Measurements from ENCODE around the gene ZCCHC10. TPM values are rescaled to one million over a fixed set of nuclear protein-coding genes. Genes with fewer than 3 reads are reported as not detected.

ZCCHC10 gene
- 14.0 and 16.0 TPM in 2 replicates for total RNA-seq

DNA sequence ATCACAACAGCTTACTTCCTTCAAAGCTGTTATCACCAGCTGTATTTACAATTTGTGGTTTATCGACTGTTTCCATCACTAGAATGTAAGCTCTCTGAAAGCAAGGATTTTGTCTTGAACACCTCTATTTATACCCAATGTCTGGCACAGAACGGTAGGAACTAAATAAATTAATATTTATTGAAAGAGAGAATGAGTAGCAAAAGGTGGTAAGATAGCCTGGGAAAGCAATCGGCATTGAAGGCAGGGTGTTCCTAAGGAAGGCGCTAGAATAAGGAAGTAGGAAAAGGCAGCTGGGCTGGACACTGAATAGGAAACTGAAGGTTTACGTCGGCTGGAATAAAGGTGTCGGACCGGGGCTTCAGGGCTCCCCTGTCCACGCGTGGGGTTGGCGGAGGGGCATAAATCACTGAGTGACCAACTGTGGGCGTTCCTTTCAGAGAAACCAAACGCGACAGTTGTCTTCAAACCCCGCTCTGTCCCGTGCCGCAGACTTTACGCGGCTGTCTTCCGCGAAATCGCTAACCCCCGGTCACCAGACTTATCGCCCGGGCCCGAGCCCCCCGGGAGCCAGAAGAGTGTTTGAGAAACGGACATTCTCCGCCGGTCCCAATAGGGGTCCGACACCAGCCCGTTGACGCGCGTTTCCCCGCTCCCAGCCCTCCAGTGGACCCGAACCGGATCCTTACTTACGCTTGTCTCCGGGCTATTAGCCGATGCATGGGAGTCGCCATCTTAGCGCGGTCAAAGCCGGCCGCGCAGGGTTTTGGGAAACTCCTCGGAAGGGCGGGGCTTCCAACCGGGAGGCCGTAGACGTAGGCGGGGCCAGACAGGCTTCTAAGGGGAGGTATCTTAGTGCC, at the start of gene ZCCHC10:
TSS of gene ZCCHC10 (minus strand) at position 746 of the 860 bp plus-strand sequence. CDS start at position 734, 12 bp downstream.

DNA sequence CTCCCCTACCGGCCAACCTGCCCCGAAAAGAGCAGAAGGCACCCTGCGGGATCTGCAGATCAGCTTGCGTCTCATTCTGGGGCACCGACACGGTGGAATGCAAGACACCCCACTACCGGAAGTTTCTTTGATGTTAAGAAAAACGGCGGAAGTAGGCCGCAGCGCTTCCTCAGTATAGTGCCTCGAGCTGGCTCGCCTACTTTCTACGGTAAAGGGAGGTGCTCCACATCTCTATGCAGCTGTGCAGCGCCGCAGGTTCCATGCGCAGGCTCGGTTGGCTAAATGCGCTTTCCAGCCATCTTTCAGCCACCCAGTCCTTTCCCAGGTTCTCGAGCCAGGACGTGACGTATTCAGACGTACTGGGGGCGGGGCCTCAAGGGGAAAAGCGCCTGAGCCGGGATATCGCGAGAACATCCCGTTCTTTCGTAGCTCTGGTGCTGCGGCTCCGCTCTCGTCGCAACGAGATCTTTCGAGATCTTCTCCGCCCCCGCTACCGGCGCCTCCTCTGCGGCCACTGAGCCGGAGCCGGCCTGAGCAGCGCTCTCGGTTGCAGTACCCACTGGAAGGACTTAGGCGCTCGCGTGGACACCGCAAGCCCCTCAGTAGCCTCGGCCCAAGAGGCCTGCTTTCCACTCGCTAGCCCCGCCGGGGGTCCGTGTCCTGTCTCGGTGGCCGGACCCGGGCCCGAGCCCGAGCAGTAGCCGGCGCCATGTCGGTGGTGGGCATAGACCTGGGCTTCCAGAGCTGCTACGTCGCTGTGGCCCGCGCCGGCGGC, 25.4 kb upstream of the ZCCHC10 start, which contains the start of gene HSPA4:
TSS of gene HSPA4 (plus strand) at position 472 of the 775 bp plus-strand sequence. CDS start at position 710, 238 bp downstream.

DNA sequence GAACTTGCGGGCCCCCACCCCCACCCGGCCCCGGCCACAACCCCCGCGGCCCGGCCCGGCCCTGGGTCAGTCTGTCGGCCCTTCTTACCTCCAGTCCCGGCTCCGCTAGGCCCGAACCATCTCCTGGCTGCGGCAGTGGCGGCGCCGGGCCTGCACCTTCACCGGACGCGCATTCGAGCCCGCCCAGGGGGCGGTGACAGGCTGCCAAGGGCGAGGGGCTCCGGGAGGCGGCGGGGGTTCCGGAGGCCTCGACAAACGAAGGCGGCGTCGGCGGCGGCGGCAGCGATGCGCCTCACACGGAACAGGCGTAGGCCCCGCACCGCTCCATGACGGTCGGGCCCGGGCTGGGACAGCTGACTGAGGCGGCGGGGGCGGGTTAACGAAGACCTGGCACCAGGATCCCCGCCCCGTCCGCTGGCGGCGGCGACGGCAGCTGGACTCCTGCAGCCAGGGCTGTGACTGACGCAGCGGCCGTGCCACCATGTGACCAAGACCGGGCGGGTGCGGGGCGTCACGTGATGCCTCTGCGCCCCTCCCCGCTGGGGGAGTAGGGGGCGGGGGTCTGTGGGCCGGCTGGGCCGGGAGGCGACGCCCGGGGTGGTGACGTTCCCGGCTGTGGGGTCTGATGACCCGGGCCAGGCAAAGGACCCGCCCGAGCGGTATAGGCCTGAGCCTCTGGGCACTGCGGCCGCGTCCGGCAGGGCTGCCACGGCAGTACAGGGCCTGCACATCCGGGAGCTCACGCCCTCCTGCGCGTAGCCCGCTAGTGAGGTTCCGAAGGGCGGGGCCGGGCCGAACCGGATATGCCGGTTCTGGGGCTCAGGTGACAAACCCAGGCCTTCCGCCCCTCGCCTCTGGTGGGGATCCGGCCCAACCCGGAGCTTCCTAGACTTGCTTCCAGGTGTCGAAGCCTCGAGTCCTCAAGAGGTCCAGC, 62.9 kb downstream of the ZCCHC10 start, which contains the start of gene AFF4:
TSS of gene AFF4 (minus strand) at position 464 of the 934 bp plus-strand sequence. CDS start 26,445 bp downstream, outside the sequence.

Other genes with a start within 250 kb of the ZCCHC10 start
- gene SEPTIN8, start 249.3 kb downstream of the ZCCHC10 start, total RNA-seq, result 21.3 and 40.7 TPM in 2 replicates
- 0.24 TPM in 1 of 2 replicates, not detected in the other for gene SOWAHA, start 213.2 kb downstream of the ZCCHC10 start, total RNA-seq
- 1.2 and 4.9 TPM in 2 replicates for gene SHROOM1, start 195.9 kb downstream of the ZCCHC10 start, total RNA-seq
- gene GDF9, start 160.1 kb downstream of the ZCCHC10 start, total RNA-seq, result under 0.01 TPM in 1 of 2 replicates, not detected in the other
- gene UQCRQ, start 159.9 kb downstream of the ZCCHC10 start, total RNA-seq, result 112 and 114 TPM in 2 replicates
- gene LEAP2, start 152.9 kb downstream of the ZCCHC10 start, total RNA-seq, result 0.21 and 0.48 TPM in 2 replicates
- gene AFF4, start 62.9 kb downstream of the ZCCHC10 start, total RNA-seq, result 34.1 and 40.5 TPM in 2 replicates
- gene HSPA4, start 25.5 kb upstream of the ZCCHC10 start, total RNA-seq, result 145 and 154 TPM in 2 replicates

Data from tracheal epithelial cell (primary cell).